ENCODE measurements around the gene CCL25.

The CCL25 gene

GRCh38 chr19:8105471-8105870 is 52.9 kb downstream of the CCL25 start:
- POLR2A ChIA-PET, result interaction anchor here (0.6 kb wide), 1 partner anchor 197 kb away, joined by 4 read pairs; no protein-coding TSS in a partner anchor
- H3K36me3 ChIP-seq (ENCODE audit: control insufficient read depth in 2 of 2, insufficient read depth in 1 of 2, low read length in 2 of 2), result no peaks in the 10 kb centered on the region
- TF ChIP-seq ZNF169 (tag by site-specific recombination; IDR thresholded peaks at IDR 0.05), result no peak
- no peak for TF ChIP-seq AEBP2 (tag by site-specific recombination; IDR thresholded peaks at IDR 0.05; ENCODE audit: borderline replicate concordance)
- no peak for TF ChIP-seq TCF7L2 (IDR thresholded peaks at IDR 0.05; ENCODE audit: borderline replicate concordance, low read depth, low read length)
- TF ChIP-seq ZNF555 (tag by site-specific recombination; conservative IDR thresholded peaks at IDR 0.05), result no peak
- TF ChIP-seq ZSCAN5A (tag by site-specific recombination; IDR thresholded peaks at IDR 0.05), result no peak
- TF ChIP-seq ZNF404 (tag by site-specific recombination; IDR thresholded peaks at IDR 0.05), result no peak
- no peak for TF ChIP-seq YY2 (tag by site-specific recombination; IDR thresholded peaks at IDR 0.05)
- no peak overlapping the region for H3K27ac ChIP-seq (ENCODE audit: extremely low read depth, low read depth, low read length)
- H3K4me3 ChIP-seq (ENCODE audit: low read depth, low read length), result no peak overlapping the region
- CTCF ChIA-PET, result interaction anchor here (1.2 kb wide), 1 partner anchor 103 kb away, joined by 3 read pairs; no protein-coding TSS in a partner anchor
- no peaks in the 10 kb centered on the region for H3K4me1 ChIP-seq (ENCODE audit: control insufficient read depth, insufficient read depth, low read length)
- H3K9me3 ChIP-seq (ENCODE audit: control insufficient read depth, insufficient read depth, low read depth, low read length), result no peaks in the 10 kb centered on the region

- TF ChIP-seq ZNF157 (tag by site-specific recombination; IDR thresholded peaks at IDR 0.05) (no peak), ZNF571 (tag by site-specific recombination; IDR thresholded peaks at IDR 0.05) (peak; percentile 30; the same call in 1 of the 2 replicates), KLF7 (tag by site-specific recombination; IDR thresholded peaks at IDR 0.05; ENCODE audit: borderline replicate concordance) (no peak), SCRT1 (tag by site-specific recombination; IDR thresholded peaks at IDR 0.05; ENCODE audit: borderline replicate concordance) (no peak), ZBTB17 (tag by site-specific recombination; IDR thresholded peaks at IDR 0.05) (peak; percentile 96), ZNF768 (tag by site-specific recombination; IDR thresholded peaks at IDR 0.05) (no peak), KLF10 (tag by site-specific recombination; IDR thresholded peaks at IDR 0.05) (no peak), ZNF248 (tag by site-specific recombination; IDR thresholded peaks at IDR 0.05) (peak; percentile 57; the same call in 1 of the 2 replicates), ZNF155 (tag by site-specific recombination; IDR thresholded peaks at IDR 0.05) (0 out of 2 replicates have a peak, but pooled peaks have one; percentile 16), ZNF366 (tag by site-specific recombination; conservative IDR thresholded peaks at IDR 0.05) (peak; percentile 99)
- Histone ChIP-seq H3K36me3 (ENCODE audit: control insufficient read depth in 2 of 2, insufficient read depth in 1 of 2, low read length in 2 of 2) (no peaks in the 10 kb centered on the region), H3K4me1 (ENCODE audit: control insufficient read depth, insufficient read depth, low read length) (no peaks in the 10 kb centered on the region), H3K4me3 (ENCODE audit: low read depth, low read length) (no peak overlapping the region), H3K27ac (ENCODE audit: extremely low read depth, low read depth, low read length) (no peak overlapping the region), H3K9me3 (ENCODE audit: control insufficient read depth, insufficient read depth, low read depth, low read length) (no peaks in the 10 kb centered on the region)
- POLR2A ChIA-PET, result no interaction called here
- CTCF ChIA-PET, result no interaction called here
Measured at GRCh38 chr19:8107301-8107903, 54.8 kb downstream of the CCL25 start.

- TF ChIP-seq INSM2 (tag by site-specific recombination; IDR thresholded peaks at IDR 0.05), result no peak
- TF ChIP-seq PRDM1 (tag by site-specific recombination; IDR thresholded peaks at IDR 0.05), result peak; percentile 56; the same call in 1 of the 2 replicates
- TF ChIP-seq ZNF341 (tag by site-specific recombination; IDR thresholded peaks at IDR 0.05; ENCODE audit: low read depth), result no peak
- no peak for TF ChIP-seq ZNF473 (tag by site-specific recombination; IDR thresholded peaks at IDR 0.05)
- no peak for TF ChIP-seq KLF10 (tag by site-specific recombination; IDR thresholded peaks at IDR 0.05)
- no peak for TF ChIP-seq PBX3 (CRISPR knock-in tag; IDR thresholded peaks at IDR 0.05)
- no peak for TF ChIP-seq ZNF747 (tag by site-specific recombination; IDR thresholded peaks at IDR 0.05)
- peak; percentile 86 for TF ChIP-seq ZFP3 (tag by site-specific recombination; IDR thresholded peaks at IDR 0.05; ENCODE audit: low read depth)
- no peak for TF ChIP-seq ZNF112 (tag by site-specific recombination; IDR thresholded peaks at IDR 0.05)
- Histone ChIP-seq H3K27ac (ENCODE audit: extremely low read depth, low read depth, low read length) (no peak overlapping the region), H3K4me1 (ENCODE audit: control insufficient read depth, insufficient read depth, low read length) (no peaks in the 10 kb centered on the region), H3K36me3 (ENCODE audit: control insufficient read depth in 2 of 2, insufficient read depth in 1 of 2, low read length in 2 of 2) (no peaks in the 10 kb centered on the region), H3K9me3 (ENCODE audit: control insufficient read depth, insufficient read depth, low read depth, low read length) (no peaks in the 10 kb centered on the region), H3K4me3 (ENCODE audit: low read depth, low read length) (no peak overlapping the region)
- ChIA-PET POLR2A (no interaction called here), CTCF (no interaction called here)
Measured at GRCh38 chr19:8108560-8109445, 56.2 kb downstream of the CCL25 start.

Measured in HEK293 (cell line).